DND-41 (cell line): ENCODE results near the gene G6PC3.

Source experiments
- EZH2 ChIP-seq: IDR thresholded peaks from 3 replicates; pipeline ENCODE4 v1.6.1; 2012; ENCODE audit warnings: borderline replicate concordance, low read depth, mild to moderate bottlenecking, moderate library complexity, low read length, inconsistent platforms; ENCODE audit not compliant: severe bottlenecking
- TF ChIP-seq, protein P1 (sequence below): IDR thresholded peaks from 2 replicates; pipeline ENCODE4 v1.5.1; 2012; ENCODE audit warnings: borderline replicate concordance, low read length, moderate library complexity, mild to moderate bottlenecking; ENCODE audit not compliant: poor library complexity, severe bottlenecking; ENCODE audit errors: extremely low read depth

DNA sequence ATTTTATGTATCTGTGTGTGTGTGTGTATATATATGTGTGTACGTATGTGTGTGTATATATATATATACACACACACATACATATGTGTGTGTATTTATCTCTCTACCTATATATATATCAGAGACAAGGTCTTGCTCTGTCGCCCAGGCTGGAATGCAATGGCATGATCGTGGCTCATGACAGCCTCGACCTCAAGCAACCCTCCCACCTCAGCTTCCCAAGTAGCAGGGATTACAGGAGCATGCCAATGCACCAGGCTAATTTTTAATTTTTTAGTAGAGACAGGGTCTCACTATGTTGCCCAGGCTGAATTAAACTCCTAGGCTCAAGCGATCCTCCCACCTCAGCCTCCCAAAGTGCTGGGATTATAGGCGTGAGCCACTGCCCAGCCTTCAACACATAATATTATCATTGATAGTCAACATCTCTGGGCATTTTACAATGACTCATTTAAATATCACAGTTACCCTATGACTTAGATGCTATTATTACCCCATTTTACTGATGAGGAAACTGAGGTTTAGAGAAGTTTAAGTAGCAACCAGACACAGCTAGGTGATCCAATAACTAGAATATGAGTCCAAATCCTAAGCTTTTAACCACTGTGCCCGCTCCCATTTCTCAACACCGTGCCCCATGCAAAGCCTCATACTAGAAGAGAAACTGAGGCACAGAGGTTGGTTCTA, 24.3 kb downstream of the G6PC3 start:
- TF ChIP-seq, protein P1, sequence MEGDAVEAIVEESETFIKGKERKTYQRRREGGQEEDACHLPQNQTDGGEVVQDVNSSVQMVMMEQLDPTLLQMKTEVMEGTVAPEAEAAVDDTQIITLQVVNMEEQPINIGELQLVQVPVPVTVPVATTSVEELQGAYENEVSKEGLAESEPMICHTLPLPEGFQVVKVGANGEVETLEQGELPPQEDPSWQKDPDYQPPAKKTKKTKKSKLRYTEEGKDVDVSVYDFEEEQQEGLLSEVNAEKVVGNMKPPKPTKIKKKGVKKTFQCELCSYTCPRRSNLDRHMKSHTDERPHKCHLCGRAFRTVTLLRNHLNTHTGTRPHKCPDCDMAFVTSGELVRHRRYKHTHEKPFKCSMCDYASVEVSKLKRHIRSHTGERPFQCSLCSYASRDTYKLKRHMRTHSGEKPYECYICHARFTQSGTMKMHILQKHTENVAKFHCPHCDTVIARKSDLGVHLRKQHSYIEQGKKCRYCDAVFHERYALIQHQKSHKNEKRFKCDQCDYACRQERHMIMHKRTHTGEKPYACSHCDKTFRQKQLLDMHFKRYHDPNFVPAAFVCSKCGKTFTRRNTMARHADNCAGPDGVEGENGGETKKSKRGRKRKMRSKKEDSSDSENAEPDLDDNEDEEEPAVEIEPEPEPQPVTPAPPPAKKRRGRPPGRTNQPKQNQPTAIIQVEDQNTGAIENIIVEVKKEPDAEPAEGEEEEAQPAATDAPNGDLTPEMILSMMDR: no peak
- TF ChIP-seq EZH2: no peak
